Sigmoid colon (tissue), 7 donors: ENCODE measurements around the gene IVD. TPM values are rescaled to one million over a fixed set of nuclear protein-coding genes. Genes with fewer than 3 reads are reported as not detected.
A peak's percentile ranks its signal among the peaks of the same experiment; 100 is the strongest.

Experiments used
- DNase-seq: peaks from one replicate; pipeline ENCODE4 v3.0.0-alpha.2; 2019
- H3K27ac ChIP-seq, 4 donors: fragments of 200-600 bp; sonication (generic); one replicate each; pipeline ENCODE4 v1.5.1; 2016 to 2019; ENCODE audit warnings: mild to moderate bottlenecking in 1 of 4
- H3K27me3 ChIP-seq, 3 donors: fragments of 200-600 bp; sonication (generic); one replicate each; pipeline ENCODE4 v1.5.1; 2019; ENCODE audit warnings: mild to moderate bottlenecking in 1 of 3
- H3K36me3 ChIP-seq, 4 donors: fragments of 200-600 bp; sonication (generic); one replicate each; pipeline ENCODE4 v1.5.1; 2016 to 2019
- H3K4me1 ChIP-seq, 4 donors: fragments of 200-600 bp; sonication (generic); one replicate each; pipeline ENCODE4 v1.5.1; 2017 to 2019
- H3K4me3 ChIP-seq, 4 donors: fragments of 200-600 bp; sonication (generic); one replicate each; pipeline ENCODE4 v1.5.1; 2017 to 2019; ENCODE audit warnings: mild to moderate bottlenecking in 2 of 4, moderate library complexity in 1 of 4
- H3K9me3 ChIP-seq, 4 donors: fragments of 200-600 bp in 3 of 4; sonication (generic) in 3 of 4; one replicate each; pipeline versions ENCODE4 v1.5.1 to v1.6.1; 2013 to 2019
- CTCF ChIP-seq, 4 experiments: fragments of 450-650 bp in 3 of 4; fragments of 200-600 bp in 1 of 4; IDR thresholded peaks; one replicate each; pipeline ENCODE4 v1.5.1; 2016 to 2019; ENCODE audit warnings: antibody characterized with exemption in 4 of 4, mild to moderate bottlenecking in 3 of 4, moderate library complexity in 2 of 4
- EP300 ChIP-seq, 4 donors: sonication (generic); formaldehyde crosslinking; IDR thresholded peaks; one replicate each; pipeline ENCODE4 v1.6.1; 2017; ENCODE audit warnings: antibody characterized with exemption in 4 of 4
- POLR2A ChIP-seq, 2 donors: fragments of 450-650 bp; IDR thresholded peaks; one replicate each; pipeline ENCODE4 v1.6.1; 2016; ENCODE audit warnings: antibody characterized with exemption in 2 of 2, mild to moderate bottlenecking in 2 of 2, moderate library complexity in 2 of 2
- POLR2AphosphoS5 ChIP-seq, 4 donors: sonication (generic); formaldehyde crosslinking; IDR thresholded peaks; one replicate each; pipeline ENCODE4 v1.6.1; 2017; ENCODE audit warnings: antibody characterized with exemption in 4 of 4
- WGBS, 2 donors: extraction: QIAGEN DNeasy Blood & Tissue Kit; methylation state at CpG; one replicate each; pipeline ENCODE4 v1.1.7; 2013; 5-methylcytosine and 5-hydroxymethylcytosine counted together
- intact Hi-C: fragments of 100-400 bp; cut with DNase I; formaldehyde crosslinking; loops from one replicate; pipeline ENCODE4 v1.15.1; 2023
- polyA plus RNA-seq, 3 donors: library from polyadenylated mRNA; stranded (reverse); fragments of 200-250 nt; gene quantifications; one replicate each; pipeline ENCODE4 v1.2.3, GENCODE V29; 2013
- total RNA-seq, 4 donors: library from RNA; depleted of rRNA; stranded (reverse); fragments of >200 nt; gene quantifications; one replicate each; pipeline ENCODE4 v1.1.0, GENCODE V29; 2016
- donor health status: healthy with polysubstance abuse.
- donor health status: Bipolar disorder and iron deficiency.
- donor health status: healthy.

Gene IVD
- total and polyA plus RNA-seq, 7 donors = 28.8 to 59.9 (median 50.8) TPM

- no peak overlapping the region for H3K27ac ChIP-seq
- no peaks in the 10 kb centered on the region for H3K27me3 ChIP-seq
- DNase-seq = no peak
- H3K4me1 ChIP-seq = peaks cover 0 to 13% (median 9%) of the 10 kb centered on the region in 4 donors
- intact Hi-C loops = no loop called here
- H3K36me3 ChIP-seq = peaks cover 14 to 53% (median 28%) of the 10 kb centered on the region in 4 donors
- no peak overlapping the region for H3K4me3 ChIP-seq
- WGBS, 2 donors = 64 to 81% methylated on average over 7 of the region's 7 CpGs
- TF ChIP-seq CTCF (IDR thresholded peaks at IDR 0.05) (no peak), POLR2A (IDR thresholded peaks at IDR 0.05) (no peak), POLR2AphosphoS5 (IDR thresholded peaks at IDR 0.05) (no peak), EP300 (IDR thresholded peaks at IDR 0.05) (no peak)
- H3K9me3 ChIP-seq = no peaks in the 10 kb centered on the region
Measured at GRCh38 chr15:40466426-40467260, 61.0 kb downstream of the IVD start.

- no peak overlapping the region for H3K4me3 ChIP-seq
- TF ChIP-seq EP300 (IDR thresholded peaks at IDR 0.05) (no peak), POLR2A (IDR thresholded peaks at IDR 0.05) (no peak), CTCF (IDR thresholded peaks at IDR 0.05) (no peak), POLR2AphosphoS5 (IDR thresholded peaks at IDR 0.05) (no peak)
- H3K36me3 ChIP-seq = peaks cover 14 to 48% (median 25%) of the 10 kb centered on the region in 4 donors
- intact Hi-C loops = no loop called here
- H3K27ac ChIP-seq = no peak overlapping the region
- peaks cover 0 to 19% (median 15%) of the 10 kb centered on the region in 4 donors for H3K4me1 ChIP-seq
- H3K27me3 ChIP-seq = no peaks in the 10 kb centered on the region
- H3K9me3 ChIP-seq = no peaks in the 10 kb centered on the region
- DNase-seq = no peak
Measured at GRCh38 chr15:40467261-40467615, 61.6 kb downstream of the IVD start.

DNA sequence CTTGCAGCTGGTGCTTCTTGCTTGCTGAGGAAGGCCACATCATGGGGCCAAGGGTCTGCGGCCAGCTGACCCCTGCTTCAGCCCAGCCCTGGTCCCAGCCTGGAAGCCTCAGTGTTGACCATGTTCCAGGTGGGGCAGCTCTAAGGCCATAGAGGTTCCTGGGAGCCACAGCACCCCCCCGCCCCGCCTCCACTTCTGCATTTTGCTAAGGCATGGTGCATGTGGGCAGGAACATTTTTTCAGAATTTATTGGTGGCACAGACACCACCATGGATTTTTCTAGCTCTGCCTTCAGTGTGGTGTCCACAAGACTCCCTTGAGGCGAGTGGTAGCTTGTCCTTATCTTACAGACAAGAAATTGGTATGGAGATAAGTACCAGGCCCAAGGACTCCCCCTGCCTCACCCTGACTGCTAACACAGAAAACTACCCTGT is 63.3 kb downstream of the IVD start:
- Histone ChIP-seq H3K36me3 (peaks cover 10 to 31% (median 21%) of the 10 kb centered on the region in 4 donors), H3K27me3 (no peaks in the 10 kb centered on the region), H3K4me3 (no peak overlapping the region), H3K27ac (no peak overlapping the region), H3K9me3 (no peaks in the 10 kb centered on the region), H3K4me1 (peaks cover 0 to 22% (median 18%) of the 10 kb centered on the region in 4 donors)
- DNase-seq = no peak
- intact Hi-C loops = no loop called here
- WGBS, 2 donors = 89 to 90% methylated on average over 4 of the region's 4 CpGs
- TF ChIP-seq POLR2A (IDR thresholded peaks at IDR 0.05) (no peak), POLR2AphosphoS5 (IDR thresholded peaks at IDR 0.05) (no peak), CTCF (IDR thresholded peaks at IDR 0.05) (no peak), EP300 (IDR thresholded peaks at IDR 0.05) (no peak)

- no peaks in the 10 kb centered on the region for H3K9me3 ChIP-seq
- peaks cover 0 to 22% (median 18%) of the 10 kb centered on the region in 4 donors for H3K4me1 ChIP-seq
- TF ChIP-seq CTCF (IDR thresholded peaks at IDR 0.05) (no peak), POLR2AphosphoS5 (IDR thresholded peaks at IDR 0.05) (no peak), POLR2A (IDR thresholded peaks at IDR 0.05) (no peak), EP300 (IDR thresholded peaks at IDR 0.05) (no peak)
- H3K27me3 ChIP-seq = no peaks in the 10 kb centered on the region
- H3K36me3 ChIP-seq = peaks cover 6 to 21% (median 13%) of the 10 kb centered on the region in 4 donors
- peak overlapping the region; percentile 84 to 89 (median 88) for H3K27ac ChIP-seq
- peak overlapping the region in 3 of 4 donors; percentile 79 to 92 (median 85) for H3K4me3 ChIP-seq
- 85% methylated on average over 7 of the region's 7 CpGs for WGBS, 2 donors
- intact Hi-C loops = loop anchor here (2.0 to 5.0 kb wide), 3 partner anchors 29 to 97 kb away; partner anchors contain the start of genes BAHD1, CCDC32 and RPUSD2
- DNase-seq = no peak
Measured at GRCh38 chr15:40469776-40470390, 64.3 kb downstream of the IVD start.
